SH-SY5Y (cell line): ENCODE measurements around the gene HDDC2.

Source experiments
- GATA2 ChIP-seq: IDR thresholded peaks from 2 replicates; pipeline ENCODE4 v1.6.1; 2011; ENCODE audit warnings: mild to moderate bottlenecking, low read depth, low read length
- GATA3 ChIP-seq: IDR thresholded peaks from 2 replicates; pipeline ENCODE4 v1.6.1; 2011; ENCODE audit warnings: low read depth, mild to moderate bottlenecking, low read length, moderate library complexity

- no peak for TF ChIP-seq GATA2
- TF ChIP-seq GATA3, result no peak
Observed at GRCh38 chr6:125339653-125340052, 37.9 kb upstream of the HDDC2 start.
